HCT116 (cell line): Measurements from ENCODE around the gene PNMA8C. TPM values are rescaled to one million over a fixed set of nuclear protein-coding genes. Genes with fewer than 3 reads are reported as not detected.

Experiments
- ATAC-seq: fragments of 200-7000 bp; cut with Tn5 transposase; 2 replicates; pipeline ENCODE4 v1.9.1; 2020; ENCODE audit warnings: mild to moderate bottlenecking, moderate library complexity
- BruUV-seq: library from RNA; stranded (reverse); fragments of 400-500 nt; replicated peaks from 2 replicates; lab custom pipeline; 2021; lab: Mats Ljungman, UMichigan
- CTCF ChIA-PET: fragments of 300-600 bp; sonication (Branson Sonifier 250); formaldehyde crosslinking; loops from one replicate; lab custom pipeline; 2021; ENCODE audit warnings: antibody characterized with exemption; lab: Charles Lee
- POLR2A ChIA-PET: fragments of 300-600, 350-600 bp; sonication (Branson Sonifier 250); formaldehyde crosslinking; loops from one replicate; lab custom pipeline; 2021; ENCODE audit warnings: antibody characterized with exemption; lab: Charles Lee
- RAD21 ChIA-PET, 2 experiments: fragments of 300-600 bp; sonication (Branson Sonifier 250); formaldehyde crosslinking; loops; one replicate each; lab custom pipeline; 2023; ENCODE audit warnings: low total read pairs in 2 of 2; ENCODE audit not compliant: uncharacterized antibody in 2 of 2, unreplicated experiment in 2 of 2, low non-redundant PET in 1 of 2; lab: Charles Lee
- DNase-seq: peaks from one replicate; pipeline ENCODE4 v3.0.0-alpha.2; 2010; ENCODE audit warnings: low read depth, low spot score
- H2AFZ ChIP-seq: fragments of 200-600 bp; shearing (Covaris generic), sonication (generic); 2 replicates; pipeline ENCODE4 v1.6.1; 2017; ENCODE audit warnings: low read depth, mixed run types, mixed read lengths, antibody characterized with exemption, low read length; ENCODE audit not compliant: poor library complexity, severe bottlenecking
- H3K27ac ChIP-seq: 2 replicates; pipeline ENCODE4 v1.5.1; 2012; ENCODE audit warnings: low read depth, low read length
- H3K27me3 ChIP-seq: fragments of 200-600 bp; sonication (generic); 2 replicates; pipeline ENCODE4 v1.6.1; 2016; ENCODE audit warnings: mixed run types, low read length, mixed read lengths; ENCODE audit not compliant: insufficient read depth
- H3K36me3 ChIP-seq, 2 experiments: fragments of 200-500 bp in 1 of 2; fragments of 200-600 bp in 1 of 2; sonication (Bioruptor generic) in 1 of 2; sonication (generic) in 1 of 2; 2 replicates each; pipeline versions ENCODE4 v1.5.1 to v1.6.1; 2014 to 2016; ENCODE audit warnings: low read length in 2 of 2, inconsistent platforms in 1 of 2, mixed read lengths in 1 of 2, mixed run types in 1 of 2; ENCODE audit not compliant: insufficient read depth in 2 of 2, control insufficient read depth in 1 of 2
- H3K4me1 ChIP-seq, 2 experiments: fragments of 200-600 bp in 1 of 2; sonication (generic) in 1 of 2; 2 replicates each; pipeline versions ENCODE4 v1.5.1 to v1.6.1; 2012 to 2017; ENCODE audit warnings: low read length in 2 of 2, inconsistent platforms in 1 of 2, mild to moderate bottlenecking in 1 of 2, mixed read lengths in 1 of 2, mixed run types in 1 of 2, moderate library complexity in 1 of 2; ENCODE audit not compliant: insufficient read depth in 2 of 2, control insufficient read depth in 1 of 2
- H3K4me2 ChIP-seq: fragments of 200-600 bp; sonication (generic); 2 replicates; pipeline ENCODE4 v1.6.1; 2017; ENCODE audit warnings: mixed run types, low read length, mixed read lengths
- H3K4me3 ChIP-seq, 2 experiments: fragments of 200-600 bp in 1 of 2; sonication (generic) in 1 of 2; replicated peaks in 1 of 2; 2 replicates each; pipeline ENCODE4 v1.5.1; 2011 to 2016; ENCODE audit warnings: low read length in 2 of 2, control low read depth in 1 of 2, low read depth in 1 of 2, mild to moderate bottlenecking in 1 of 2, mixed read lengths in 1 of 2, mixed run types in 1 of 2
- H3K79me2 ChIP-seq: fragments of 200-600 bp; sonication (generic); 2 replicates; pipeline ENCODE4 v1.6.1; 2017; ENCODE audit warnings: mild to moderate bottlenecking, mixed run types, low read length, moderate library complexity, mixed read lengths; ENCODE audit not compliant: insufficient read depth
- H3K9ac ChIP-seq: fragments of 200-600 bp; sonication (generic); 2 replicates; pipeline ENCODE4 v1.6.1; 2016; ENCODE audit warnings: low read length, mixed read lengths
- H3K9me2 ChIP-seq: fragments of 200-600 bp; sonication (generic), shearing (Covaris generic); 2 replicates; pipeline ENCODE4 v1.6.1; 2017; ENCODE audit warnings: mixed run types, mild to moderate bottlenecking, moderate library complexity; ENCODE audit not compliant: insufficient read depth
- H3K9me3 ChIP-seq, 2 experiments: fragments of 200-500 bp in 1 of 2; fragments of 200-600 bp in 1 of 2; sonication (Bioruptor generic) in 1 of 2; sonication (generic) in 1 of 2; 2 replicates each; pipeline ENCODE4 v1.6.1; 2014 to 2017; ENCODE audit warnings: low read length in 2 of 2, mixed read lengths in 2 of 2, inconsistent platforms in 1 of 2, low read depth in 1 of 2, mild to moderate bottlenecking in 1 of 2, mixed run types in 1 of 2, moderate library complexity in 1 of 2; ENCODE audit not compliant: control insufficient read depth in 1 of 2, insufficient read depth in 1 of 2
- H4K20me1 ChIP-seq: fragments of 200-600 bp; sonication (generic), shearing (Covaris generic); 2 replicates; pipeline ENCODE4 v1.6.1; 2017; ENCODE audit warnings: mixed run types, mild to moderate bottlenecking, moderate library complexity; ENCODE audit not compliant: insufficient read depth
- CTCF ChIP-seq, 3 experiments: fragments of 200-600 bp in 1 of 3; sonication (generic) in 1 of 3; IDR thresholded peaks in 2 of 3; conservative IDR thresholded peaks in 1 of 3; 2 replicates each; pipeline ENCODE4 v1.5.1; 2012 to 2017; ENCODE audit warnings: low read depth in 2 of 3, low read length in 2 of 3, antibody characterized with exemption in 1 of 3, borderline replicate concordance in 1 of 3, control low read depth in 1 of 3, mild to moderate bottlenecking in 1 of 3, mixed read lengths in 1 of 3, mixed run types in 1 of 3, moderate library complexity in 1 of 3; ENCODE audit not compliant: insufficient read depth in 1 of 3
- SRF ChIP-seq: IDR thresholded peaks from 2 replicates; pipeline ENCODE4 v1.6.1; 2012; ENCODE audit warnings: low read depth
- TCF7L2 ChIP-seq: IDR thresholded peaks from 2 replicates; pipeline ENCODE4 v1.7.0; 2011; ENCODE audit warnings: borderline replicate concordance, inconsistent platforms; ENCODE audit not compliant: insufficient read depth, insufficient read length; ENCODE audit errors: extremely low read depth
- YY1 ChIP-seq: IDR thresholded peaks from 2 replicates; pipeline ENCODE4 v1.6.1; 2011; ENCODE audit warnings: low read length, low read depth, moderate library complexity, mild to moderate bottlenecking; ENCODE audit not compliant: insufficient replicate concordance; ENCODE audit errors: extremely low read depth
- ZBTB33 ChIP-seq: IDR thresholded peaks from 2 replicates; pipeline ENCODE4 v1.6.1; 2011; ENCODE audit warnings: mild to moderate bottlenecking, low read length, moderate library complexity; ENCODE audit not compliant: insufficient replicate concordance; ENCODE audit errors: extremely low read depth
- intact Hi-C: fragments of 100-400 bp; cut with micrococcal nuclease; formaldehyde crosslinking; loops from 2 replicates; pipeline ENCODE4 v1.10.0; 2022
- total RNA-seq: library from RNA; stranded (reverse); gene quantifications from one replicate; pipeline ENCODE4 v1.2.1, GENCODE V29; 2021; ENCODE audit not compliant: unreplicated experiment

PNMA8C gene
- total RNA-seq, 1 experiment from 2014 or later = not detected

- ATAC-seq = no peak
- H3K4me2 ChIP-seq = no peak overlapping the region
Measured at GRCh38 chr19:46422344-46422743, 6.4 kb downstream of the PNMA8C start.

More at GRCh38 chr19:46422344-46422743, 6.4 kb downstream of the PNMA8C start:
- Histone ChIP-seq H3K27ac (no peak overlapping the region), H3K9me2 (no peaks in the 10 kb centered on the region), H3K36me3 (no peaks in the 10 kb centered on the region), H3K79me2 (no peaks in the 10 kb centered on the region), H3K9ac (no peak overlapping the region), H4K20me1 (no peaks in the 10 kb centered on the region), H3K9me3 (no peaks in the 10 kb centered on the region)
- BruUV-seq = no TSS peak
- no peak for DNase-seq
- ChIA-PET POLR2A (no interaction called here), RAD21 (no interaction called here), CTCF (no interaction called here)
- TF ChIP-seq SRF (no peak), YY1 (no peak), CTCF (IDR thresholded peaks at IDR 0.05 in 2 of 3, conservative IDR thresholded peaks at IDR 0.05 in 1 of 3; ENCODE audit: borderline replicate concordance in 1 of 3, insufficient read depth in 1 of 3, low read depth in 2 of 3, low read length in 2 of 3) (no peak), TCF7L2 (no peak), ZBTB33 (no peak)
- TF ChIP-seq, all 23 proteins: peak for 0
- Histone ChIP-seq H3K4me1 (peaks cover 0 to 2% of the 10 kb centered on the region in 2 experiments; a peak in 1 of 4 replicates), H3K27me3 (no peaks in the 10 kb centered on the region), H3K4me3 (no peak overlapping the region), H2AFZ (no peak overlapping the region)
- intact Hi-C loops = no loop called here
